RWPE2 (cell line): ENCODE data around the gene RNF115.
A peak's percentile ranks its signal among the peaks of the same experiment; 100 is the strongest.

ENCODE experiments used
- ATAC-seq: fragments of 200-7000 bp; cut with Tn5 transposase; 3 replicates; pipeline ENCODE4 v1.9.1; 2021; ENCODE audit warnings: low read depth
- DNase-seq: peaks from one replicate; pipeline ENCODE4 v3.0.0-alpha.2; 2020; ENCODE audit warnings: low spot score
- H3K27ac ChIP-seq: fragments of 450-650 bp; 2 replicates; pipeline ENCODE4 v1.5.1; 2017; ENCODE audit warnings: mild to moderate bottlenecking; ENCODE audit not compliant: poor library complexity, severe bottlenecking
- H3K27me3 ChIP-seq: fragments of 250-450 bp; sonication (Bioruptor Pico); 2 replicates; pipeline ENCODE4 v1.5.1; 2021; ENCODE audit warnings: mild to moderate bottlenecking, moderate library complexity; ENCODE audit not compliant: insufficient read depth, poor library complexity, severe bottlenecking
- H3K36me3 ChIP-seq: fragments of 250-450 bp; sonication (Bioruptor Pico); 2 replicates; pipeline ENCODE4 v1.5.1; 2020; ENCODE audit warnings: low read depth, mild to moderate bottlenecking, moderate library complexity
- H3K4me1 ChIP-seq: fragments of 250-450 bp; sonication (Bioruptor Pico); 2 replicates; pipeline ENCODE4 v1.5.1; 2021; ENCODE audit warnings: mild to moderate bottlenecking, moderate library complexity; ENCODE audit not compliant: insufficient read depth, poor library complexity, severe bottlenecking
- H3K4me3 ChIP-seq: fragments of 250-450 bp; sonication (Bioruptor Pico); 2 replicates; pipeline ENCODE4 v1.5.1; 2021; ENCODE audit warnings: mild to moderate bottlenecking, moderate library complexity; ENCODE audit not compliant: severe bottlenecking
- H3K9me3 ChIP-seq: fragments of 250-450 bp; sonication (Bioruptor Pico); 2 replicates; pipeline ENCODE4 v1.5.1; 2021; ENCODE audit warnings: mild to moderate bottlenecking, moderate library complexity; ENCODE audit not compliant: severe bottlenecking
- CTCF ChIP-seq: fragments of 450-650 bp; IDR thresholded peaks from one replicate; pipeline ENCODE4 v1.5.1; 2017; ENCODE audit warnings: mild to moderate bottlenecking, moderate library complexity; ENCODE audit not compliant: poor library complexity, severe bottlenecking

The RNF115 gene

GRCh38 chr1:145708063-145708462, 115.8 kb downstream of the RNF115 start:
- Histone ChIP-seq H3K36me3 (no peaks in the 10 kb centered on the region), H3K4me1 (peaks cover 15% of the 10 kb centered on the region), H3K27ac (no peak overlapping the region), H3K4me3 (no peak overlapping the region), H3K9me3 (no peaks in the 10 kb centered on the region), H3K27me3 (no peaks in the 10 kb centered on the region)
- DNase-seq (no peak), ATAC-seq (no peak)
- TF ChIP-seq CTCF: no peak

GRCh38 chr1:145707183-145707867, 116.6 kb downstream of the RNF115 start, which contains the start of gene PDZK1:
Gene PDZK1 (minus strand): TSS chr1:145707368. CDS start chr1:145688021, 19,347 bp downstream.
- Histone ChIP-seq H3K27me3 (no peaks in the 10 kb centered on the region), H3K9me3 (no peaks in the 10 kb centered on the region), H3K4me3 (no peak within 1 kb of the TSS), H3K27ac (peak within 1 kb of the TSS; percentile 74), H3K4me1 (peaks cover 15% of the 10 kb centered on the region), H3K36me3 (no peaks in the 10 kb centered on the region)
- no peak for DNase-seq
- TF ChIP-seq CTCF: no peak
- no peak for ATAC-seq

- Histone ChIP-seq H3K9me3 (no peaks in the 10 kb centered on the region), H3K4me1 (peaks cover 15% of the 10 kb centered on the region), H3K27me3 (no peaks in the 10 kb centered on the region), H3K36me3 (no peaks in the 10 kb centered on the region), H3K27ac (peak overlapping the region; percentile 74), H3K4me3 (no peak overlapping the region)
- peak; percentile 92 for ATAC-seq
- peak; percentile 91 for DNase-seq
- TF ChIP-seq CTCF: no peak
These were observed 117.7 kb downstream of the RNF115 start for GRCh38 chr1:145706086-145706664.

- ATAC-seq: no peak
These were observed 118.3 kb downstream of the RNF115 start for GRCh38 chr1:145705622-145706021.

More at GRCh38 chr1:145705622-145706021, 118.3 kb downstream of the RNF115 start:
- Histone ChIP-seq H3K36me3 (no peaks in the 10 kb centered on the region), H3K27ac (peak overlapping the region; percentile 74), H3K4me3 (no peak overlapping the region), H3K27me3 (no peaks in the 10 kb centered on the region), H3K4me1 (peaks cover 15% of the 10 kb centered on the region), H3K9me3 (no peaks in the 10 kb centered on the region)
- no peak for DNase-seq
- TF ChIP-seq CTCF: no peak
